K562 (cell line): ENCODE measurements around the gene TSTD1. TPM values are rescaled to one million over a fixed set of nuclear protein-coding genes. Genes with fewer than 3 reads are reported as not detected.

Experiments used
- CBX8 ChIP-seq: fragments of 200-600 bp; sonication (generic); IDR thresholded peaks from 2 replicates; pipeline ENCODE4 v1.6.1; 2012; ENCODE audit warnings: borderline replicate concordance, mixed run types, low read depth, mild to moderate bottlenecking, moderate library complexity, mixed read lengths, low read length, control low read depth, inconsistent platforms; ENCODE audit not compliant: poor library complexity, severe bottlenecking; ENCODE audit errors: extremely low read depth
- CSDE1 ChIP-seq, 2 experiments: fragments of 450-650 bp; IDR thresholded peaks; 2 replicates each; pipeline ENCODE4 v1.6.1; 2016; ENCODE audit warnings: mild to moderate bottlenecking in 1 of 2
- E2F5 ChIP-seq: sonication (generic); formaldehyde crosslinking; IDR thresholded peaks from 2 replicates; pipeline ENCODE4 v1.8.0; 2022; ENCODE audit warnings: mild to moderate bottlenecking, missing genetic modification reagents
- HDGF ChIP-seq: fragments of 450-650 bp; IDR thresholded peaks from 2 replicates; pipeline ENCODE4 v1.6.1; 2016
- MCM2 ChIP-seq: fragments of 450-650 bp; IDR thresholded peaks from 2 replicates; pipeline ENCODE4 v1.6.1; 2017; ENCODE audit warnings: low read depth, mild to moderate bottlenecking
- MECOM ChIP-seq: fragments of 250-450 bp; sonication (Bioruptor Pico); IDR thresholded peaks from 2 replicates; pipeline ENCODE4 v1.8.0; 2022; ENCODE audit warnings: inconsistent platforms
- MEF2A ChIP-seq: IDR thresholded peaks from 2 replicates; pipeline ENCODE4 v1.6.1; 2011; ENCODE audit warnings: low read depth, mild to moderate bottlenecking, low read length, moderate library complexity; ENCODE audit not compliant: control insufficient read depth
- NRF1 ChIP-seq, 2 experiments: fragments of 450-650 bp; IDR thresholded peaks in 1 of 2; conservative IDR thresholded peaks in 1 of 2; 2 replicates each; pipeline ENCODE4 v1.6.1; 2014; ENCODE audit warnings: mild to moderate bottlenecking in 2 of 2
- PHF21A ChIP-seq: fragments of 450-650 bp; IDR thresholded peaks from 2 replicates; pipeline ENCODE4 v1.6.1; 2017; ENCODE audit warnings: low read depth, borderline replicate concordance
- POLR2A ChIP-seq: fragments of 450-650 bp; conservative IDR thresholded peaks from 2 replicates; pipeline ENCODE4 v1.6.1; 2016
- RBM14 ChIP-seq: fragments of 200-400 bp; formaldehyde crosslinking; IDR thresholded peaks from 2 replicates; pipeline ENCODE4 v1.6.1; 2018; ENCODE audit warnings: low read depth, mild to moderate bottlenecking, low read length, moderate library complexity, borderline replicate concordance; ENCODE audit not compliant: insufficient read depth
- RBM17 ChIP-seq: fragments of 200-400 bp; formaldehyde crosslinking; IDR thresholded peaks from 2 replicates; pipeline ENCODE4 v1.6.1; 2017; ENCODE audit warnings: low read depth, mild to moderate bottlenecking, low read length, borderline replicate concordance
- SPI1 ChIP-seq: IDR thresholded peaks from 2 replicates; pipeline ENCODE4 v1.6.1; 2011; ENCODE audit warnings: low read depth, low read length, control low read depth, borderline replicate concordance
- TAF7 ChIP-seq: fragments of 450-650 bp; IDR thresholded peaks from 2 replicates; pipeline ENCODE4 v1.6.1; 2016; ENCODE audit warnings: missing genetic modification characterization, missing compliant biosample characterization
- TRIM24 ChIP-seq, 2 experiments: fragments of 450-650 bp; IDR thresholded peaks; 2 replicates each; pipeline ENCODE4 v1.6.1; 2016
- ZBTB11 ChIP-seq, 3 experiments: fragments of 200-800 bp in 1 of 3; fragments of 250-450 bp in 1 of 3; fragments of 450-650 bp in 1 of 3; sonication (Bioruptor Pico) in 1 of 3; sonication (Bioruptor generic) in 1 of 3; formaldehyde crosslinking in 1 of 3; IDR thresholded peaks; 2 replicates each; pipeline versions ENCODE4 v1.6.1 to v1.8.0; 2016 to 2022; ENCODE audit warnings: mild to moderate bottlenecking in 2 of 3, missing genetic modification characterization in 2 of 3, missing compliant biosample characterization in 1 of 3, moderate library complexity in 1 of 3
- ZFP30 ChIP-seq: fragments of 250-450 bp; sonication (Bioruptor Pico); IDR thresholded peaks from 2 replicates; pipeline ENCODE4 v1.8.0; 2022; ENCODE audit warnings: moderate library complexity, mild to moderate bottlenecking, inconsistent platforms, borderline replicate concordance
- ZNF121 ChIP-seq: sonication (generic); formaldehyde crosslinking; conservative IDR thresholded peaks from 2 replicates; pipeline ENCODE4 v1.8.0; 2022; ENCODE audit warnings: missing genetic modification reagents
- ZNF212 ChIP-seq: fragments of 450-650 bp; formaldehyde crosslinking; IDR thresholded peaks from 2 replicates; pipeline ENCODE4 v1.4.0; 2020; ENCODE audit warnings: mild to moderate bottlenecking
- ZNF830 ChIP-seq: fragments of 250-450 bp; sonication (Bioruptor Pico); IDR thresholded peaks from 2 replicates; pipeline ENCODE4 v1.5.0; 2021; ENCODE audit warnings: mild to moderate bottlenecking
- polyA plus RNA-seq, 8 experiments: library from polyadenylated mRNA; depleted of rRNA in 4 of 8; stranded (reverse) in 5 of 8; unstranded in 3 of 8; fragments of >200 nt; fragmentation: Nextera tagmentation in 2 of 8; fragmentation: Illumina TruSeq in 1 of 8; extraction: Ambion mirVana in 2 of 8; extraction: Trizol in 1 of 8; gene quantifications; 2 replicates each; pipeline versions ENCODE4 v1.2.1 to v1.2.3, GENCODE V29; 2011 to 2014; ENCODE audit warnings: inconsistent platforms in 1 of 8, missing spikeins in 1 of 8
- total RNA-seq, 7 experiments: library from RNA; depleted of rRNA in 6 of 7; stranded (reverse); fragments of >200 nt in 6 of 7; fragmentation: Illumina TruSeq in 2 of 7; extraction: Trizol in 2 of 7; gene quantifications; 2 replicates each; pipeline versions ENCODE4 v1.2.1 to v1.2.3, GENCODE V29; 2011 to 2021; ENCODE audit warnings: low replicate concordance in 1 of 7
- TF ChIP-seq, protein P1 (sequence below): fragments of 450-650 bp; IDR thresholded peaks from 2 replicates; pipeline ENCODE4 v1.6.1; 2016
- TF ChIP-seq, protein P2 (sequence below): sonication (generic); formaldehyde crosslinking; IDR thresholded peaks from 2 replicates; pipeline ENCODE4 v1.8.0; 2022; ENCODE audit warnings: missing genetic modification reagents, mild to moderate bottlenecking, borderline replicate concordance

Gene TSTD1
- total and polyA plus RNA-seq, 9 of the 15 experiments (the other 6 are each of a cell fraction or from before 2014, with no cell fraction given), result 0.23 to 0.53 TPM; not detected in 7

DNA sequence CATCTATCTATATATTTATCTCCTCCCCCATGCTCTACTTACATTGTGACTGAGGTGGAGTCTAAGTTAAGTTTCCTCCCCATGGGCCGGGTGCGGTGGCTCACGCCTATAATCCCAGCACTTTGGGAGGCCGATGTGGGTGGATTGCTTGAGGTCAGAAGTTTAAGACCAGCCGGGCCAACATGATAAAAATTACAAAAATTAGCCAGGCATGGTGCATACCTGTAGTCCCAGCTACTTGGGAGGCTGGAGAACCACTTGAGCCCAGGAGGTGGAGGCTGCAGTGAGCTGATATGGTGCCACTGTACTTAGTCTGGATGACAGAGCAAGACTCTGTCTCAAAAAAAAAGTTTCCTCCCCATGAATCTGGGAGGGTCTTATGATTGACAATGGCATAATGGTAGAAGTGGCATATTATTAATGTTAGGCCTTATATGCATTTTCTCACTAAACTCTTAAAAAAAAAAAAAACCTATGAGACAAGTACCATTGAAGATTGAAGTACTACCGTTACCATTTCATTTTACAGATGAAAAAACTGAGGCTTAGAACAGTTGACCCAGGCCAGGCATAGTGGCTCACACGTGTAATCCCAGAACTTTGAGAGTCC, 29.1 kb downstream of the TSTD1 start (continued):
- TF ChIP-seq E2F5 (CRISPR knock-in tag) (no peak), POLR2A (no peak), MEF2A (no peak), RBM17 (no peak), ZNF212 (no peak), MCM2 (no peak), HDGF (no peak), CBX8 (no peak), ZFP30 (CRISPR knock-in tag) (no peak), CSDE1 (IDR thresholded peaks at IDR 0.05) (no peak), RBM14 (no peak), MECOM (CRISPR knock-in tag) (no peak), NRF1 (conservative IDR thresholded peaks at IDR 0.05 in 1 of 2, IDR thresholded peaks at IDR 0.05 in 1 of 2) (no peak), ZBTB11 (CRISPR knock-in tag; IDR thresholded peaks at IDR 0.05) (peak in 1 of 3 experiments; percentile 51; a peak in 1 of 6 replicates), SPI1 (no peak), PHF21A (no peak), ZNF830 (CRISPR knock-in tag) (no peak), ZNF121 (CRISPR knock-in tag) (no peak; the same call in 1 of the 2 replicates), TAF7 (tag) (no peak), TRIM24 (IDR thresholded peaks at IDR 0.05) (peak; percentile 73 to 76)
- TF ChIP-seq, protein P1, sequence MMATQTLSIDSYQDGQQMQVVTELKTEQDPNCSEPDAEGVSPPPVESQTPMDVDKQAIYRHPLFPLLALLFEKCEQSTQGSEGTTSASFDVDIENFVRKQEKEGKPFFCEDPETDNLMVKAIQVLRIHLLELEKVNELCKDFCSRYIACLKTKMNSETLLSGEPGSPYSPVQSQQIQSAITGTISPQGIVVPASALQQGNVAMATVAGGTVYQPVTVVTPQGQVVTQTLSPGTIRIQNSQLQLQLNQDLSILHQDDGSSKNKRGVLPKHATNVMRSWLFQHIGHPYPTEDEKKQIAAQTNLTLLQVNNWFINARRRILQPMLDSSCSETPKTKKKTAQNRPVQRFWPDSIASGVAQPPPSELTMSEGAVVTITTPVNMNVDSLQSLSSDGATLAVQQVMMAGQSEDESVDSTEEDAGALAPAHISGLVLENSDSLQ, result peak; percentile 89
- TF ChIP-seq, protein P2, sequence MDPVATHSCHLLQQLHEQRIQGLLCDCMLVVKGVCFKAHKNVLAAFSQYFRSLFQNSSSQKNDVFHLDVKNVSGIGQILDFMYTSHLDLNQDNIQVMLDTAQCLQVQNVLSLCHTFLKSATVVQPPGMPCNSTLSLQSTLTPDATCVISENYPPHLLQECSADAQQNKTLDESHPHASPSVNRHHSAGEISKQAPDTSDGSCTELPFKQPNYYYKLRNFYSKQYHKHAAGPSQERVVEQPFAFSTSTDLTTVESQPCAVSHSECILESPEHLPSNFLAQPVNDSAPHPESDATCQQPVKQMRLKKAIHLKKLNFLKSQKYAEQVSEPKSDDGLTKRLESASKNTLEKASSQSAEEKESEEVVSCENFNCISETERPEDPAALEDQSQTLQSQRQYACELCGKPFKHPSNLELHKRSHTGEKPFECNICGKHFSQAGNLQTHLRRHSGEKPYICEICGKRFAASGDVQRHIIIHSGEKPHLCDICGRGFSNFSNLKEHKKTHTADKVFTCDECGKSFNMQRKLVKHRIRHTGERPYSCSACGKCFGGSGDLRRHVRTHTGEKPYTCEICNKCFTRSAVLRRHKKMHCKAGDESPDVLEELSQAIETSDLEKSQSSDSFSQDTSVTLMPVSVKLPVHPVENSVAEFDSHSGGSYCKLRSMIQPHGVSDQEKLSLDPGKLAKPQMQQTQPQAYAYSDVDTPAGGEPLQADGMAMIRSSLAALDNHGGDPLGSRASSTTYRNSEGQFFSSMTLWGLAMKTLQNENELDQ (CRISPR knock-in tag), result no peak
